SW480 (cell line): ENCODE results near the gene CLPX.
A peak's percentile ranks its signal among the peaks of the same experiment; 100 is the strongest.
"Not testable (repeated sequence)": the region's sequence is repeated elsewhere in the genome, so short reads cannot be mapped to it uniquely, and the experiment has no call there.

ENCODE experiments used
- DNase-seq: peaks from one replicate; pipeline ENCODE4 v3.0.0-alpha.2; 2016; ENCODE audit warnings: low spot score

The CLPX gene

GRCh38 chr15:65204931-65205660 lies 20.0 kb upstream of the CLPX start:
- DNase-seq = no peak

- DNase-seq = no peak
These were observed 19.2 kb upstream of the CLPX start for GRCh38 chr15:65204236-65204930.

GRCh38 chr15:65201918-65202317 lies 16.8 kb upstream of the CLPX start:
- no peak for DNase-seq

- DNase-seq = no peak
These were observed 13.4 kb upstream of the CLPX start for GRCh38 chr15:65198571-65198970.

- DNase-seq = no peak
These were observed 12.1 kb upstream of the CLPX start for GRCh38 chr15:65197337-65197645.

- no peak for DNase-seq
These were observed 11.6 kb upstream of the CLPX start for GRCh38 chr15:65196637-65197336.

GRCh38 chr15:65195548-65195923 lies 10.4 kb upstream of the CLPX start:
- no peak for DNase-seq

GRCh38 chr15:65194826-65195547 lies 9.8 kb upstream of the CLPX start:
- DNase-seq = no peak

GRCh38 chr15:65192016-65192415 lies 6.9 kb upstream of the CLPX start:
- peak; percentile 33 for DNase-seq

- DNase-seq = peak; percentile 61
These were observed 4.1 kb upstream of the CLPX start for GRCh38 chr15:65189102-65189740.

- not testable (repeated sequence) for DNase-seq
These were observed 3.3 kb upstream of the CLPX start for GRCh38 chr15:65188472-65188871.

- peak; percentile 49 for DNase-seq
These were observed 756 bp downstream of the CLPX start for GRCh38 chr15:65184305-65184867.

- DNase-seq = no peak
These were observed 1.3 kb downstream of the CLPX start for GRCh38 chr15:65183865-65184159.

- DNase-seq = no peak
These were observed 2.6 kb downstream of the CLPX start for GRCh38 chr15:65182538-65182937.

- DNase-seq = not testable (repeated sequence)
These were observed 3.4 kb downstream of the CLPX start for GRCh38 chr15:65181582-65182353.

GRCh38 chr15:65180167-65180566 lies 5.0 kb downstream of the CLPX start:
- no peak for DNase-seq

- DNase-seq = no peak
These were observed 7.2 kb downstream of the CLPX start for GRCh38 chr15:65177901-65178300.

- no peak for DNase-seq
These were observed 9.1 kb downstream of the CLPX start for GRCh38 chr15:65176056-65176455.

- no peak for DNase-seq
These were observed 9.6 kb downstream of the CLPX start for GRCh38 chr15:65175511-65175910.

GRCh38 chr15:65174509-65174908 lies 10.6 kb downstream of the CLPX start:
- no peak for DNase-seq

GRCh38 chr15:65172531-65172930 lies 12.6 kb downstream of the CLPX start:
- no peak for DNase-seq
